Lung (tissue), 12 donors: ENCODE data around the gene ABHD17B. TPM values are rescaled to one million over a fixed set of nuclear protein-coding genes. Genes with fewer than 3 reads are reported as not detected.

Experiments
- ATAC-seq: fragments of 200-7000 bp; cut with Tn5 transposase; one replicate; pipeline ENCODE4 v1.9.1; 2020; ENCODE audit warnings: moderate number of reproducible peaks; ENCODE audit not compliant: insufficient read depth, low FRiP score
- DNase-seq, 3 donors: peaks; one replicate each; pipeline ENCODE4 v3.0.0-alpha.2; 2013 to 2017
- H3K27ac ChIP-seq, 2 donors: one replicate each; pipeline ENCODE4 v1.5.1; 2013; ENCODE audit warnings: mild to moderate bottlenecking in 2 of 2, moderate library complexity in 2 of 2, control low read depth in 1 of 2, inconsistent platforms in 1 of 2, low read depth in 1 of 2, low read length in 1 of 2
- H3K27me3 ChIP-seq, 3 donors: one replicate each; pipeline ENCODE4 v1.5.1; 2013; ENCODE audit warnings: low read length in 2 of 3; ENCODE audit not compliant: control insufficient read depth in 3 of 3, insufficient read depth in 3 of 3
- H3K36me3 ChIP-seq, 4 donors: one replicate each; pipeline ENCODE4 v1.5.1; 2013; ENCODE audit warnings: low read length in 4 of 4, mild to moderate bottlenecking in 1 of 4, moderate library complexity in 1 of 4; ENCODE audit not compliant: control insufficient read depth in 4 of 4, insufficient read depth in 4 of 4
- H3K4me1 ChIP-seq, 5 donors: one replicate each; pipeline ENCODE4 v1.5.1; 2013; ENCODE audit warnings: low read length in 5 of 5, mild to moderate bottlenecking in 2 of 5, moderate library complexity in 1 of 5; ENCODE audit not compliant: control insufficient read depth in 5 of 5, insufficient read depth in 5 of 5
- H3K4me3 ChIP-seq: one replicate; pipeline ENCODE4 v1.5.1; 2013; ENCODE audit warnings: mild to moderate bottlenecking, control low read depth, moderate library complexity
- H3K9ac ChIP-seq, 2 donors: one replicate each; pipeline ENCODE4 v1.5.1; 2013; ENCODE audit warnings: low read length in 2 of 2, control low read depth in 1 of 2; ENCODE audit not compliant: insufficient read depth in 1 of 2
- H3K9me3 ChIP-seq, 4 donors: one replicate each; pipeline ENCODE4 v1.5.1; 2013; ENCODE audit warnings: low read length in 3 of 4, mild to moderate bottlenecking in 1 of 4, moderate library complexity in 1 of 4; ENCODE audit not compliant: control insufficient read depth in 4 of 4, insufficient read depth in 3 of 4
- CTCF ChIP-seq: IDR thresholded peaks from 2 replicates; pipeline ENCODE4 v1.5.1; 2012; ENCODE audit warnings: mild to moderate bottlenecking; ENCODE audit errors: control extremely low read depth, extremely low read depth
- WGBS, 2 donors: extraction: QIAGEN DNeasy Blood & Tissue Kit; methylation state at CpG; one replicate each; pipeline ENCODE4 v1.1.7; 2013; 5-methylcytosine and 5-hydroxymethylcytosine counted together
- polyA plus RNA-seq, 2 donors: library from polyadenylated mRNA; stranded (reverse); fragments of 200-250 nt; gene quantifications; one replicate each; pipeline ENCODE4 v1.2.1, GENCODE V29; 2013
- total RNA-seq, 2 donors: library from RNA; depleted of rRNA in 1 of 2; stranded (reverse); fragments of >200 nt in 1 of 2; gene quantifications; one replicate each; pipeline ENCODE4 v1.2.1, GENCODE V29; 2014 to 2021
- donor health status: control.
- donor health status: control.
- donor health status: Bipolar disorder and iron deficiency.
- donor health status: healthy.
- donor health status: DM: yes; HTN: yes; CAD: no.

ABHD17B gene
- total and polyA plus RNA-seq, 4 donors, result 3.2 to 37.7 (median 13.8) TPM

DNA sequence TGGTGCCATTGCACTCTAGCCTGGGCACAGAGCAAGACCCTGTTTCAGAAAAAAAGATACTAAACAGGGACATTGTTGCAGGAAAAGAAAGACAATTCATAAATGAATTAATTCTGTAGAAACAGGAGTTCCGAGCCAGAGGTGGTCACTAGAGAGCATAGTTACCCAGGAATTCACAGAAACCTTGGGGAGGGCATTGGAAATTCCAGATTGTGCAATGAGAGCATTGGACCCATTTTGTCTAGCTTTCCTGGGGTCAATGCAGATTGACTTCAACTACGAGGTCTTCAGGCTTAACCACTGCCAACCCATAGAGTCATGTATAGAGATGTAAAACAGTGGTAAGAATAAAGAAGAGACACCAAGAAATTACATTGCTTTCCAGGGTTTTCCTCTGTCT lies 63.1 kb downstream of the ABHD17B start:
- Histone ChIP-seq H3K9me3 (peaks cover 0 to 3% (median 0%) of the 10 kb centered on the region in 4 donors), H3K4me1 (no peaks in the 10 kb centered on the region), H3K4me3 (no peak overlapping the region), H3K9ac (no peak overlapping the region), H3K36me3 (no peaks in the 10 kb centered on the region), H3K27me3 (no peaks in the 10 kb centered on the region), H3K27ac (no peak overlapping the region)
- WGBS, 2 donors, result 85 to 96% methylated on average over 2 of the region's 2 CpGs
- ATAC-seq (no peak), DNase-seq (no peak)
- no peak for TF ChIP-seq CTCF

DNA sequence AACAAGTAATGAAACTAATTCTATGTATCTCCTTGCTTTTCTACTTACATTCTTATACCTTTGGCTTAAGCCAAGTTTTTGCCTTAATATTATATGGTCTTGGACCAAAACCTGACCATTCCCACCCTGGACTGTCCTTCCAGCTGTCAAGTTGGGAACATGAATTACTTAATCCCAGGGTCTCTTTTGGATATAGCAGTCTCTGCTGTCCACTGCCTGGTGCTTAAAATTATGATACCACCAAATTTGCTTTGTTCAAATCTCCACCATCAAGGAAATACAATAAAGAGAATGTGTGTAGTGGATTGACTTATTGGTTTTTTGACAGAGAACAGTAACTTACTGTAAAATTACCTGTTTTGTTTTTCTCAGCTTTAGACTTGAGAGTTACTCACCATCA lies 66.2 kb downstream of the ABHD17B start:
- no peak for DNase-seq
- H3K4me3 ChIP-seq, result no peak overlapping the region
- no peak for ATAC-seq
- H3K4me1 ChIP-seq, result no peaks in the 10 kb centered on the region
- H3K36me3 ChIP-seq, result no peaks in the 10 kb centered on the region
- TF ChIP-seq CTCF, result no peak
- no peak overlapping the region for H3K27ac ChIP-seq
- no peaks in the 10 kb centered on the region for H3K9me3 ChIP-seq
- H3K9ac ChIP-seq, result no peak overlapping the region
- no peaks in the 10 kb centered on the region for H3K27me3 ChIP-seq

DNA sequence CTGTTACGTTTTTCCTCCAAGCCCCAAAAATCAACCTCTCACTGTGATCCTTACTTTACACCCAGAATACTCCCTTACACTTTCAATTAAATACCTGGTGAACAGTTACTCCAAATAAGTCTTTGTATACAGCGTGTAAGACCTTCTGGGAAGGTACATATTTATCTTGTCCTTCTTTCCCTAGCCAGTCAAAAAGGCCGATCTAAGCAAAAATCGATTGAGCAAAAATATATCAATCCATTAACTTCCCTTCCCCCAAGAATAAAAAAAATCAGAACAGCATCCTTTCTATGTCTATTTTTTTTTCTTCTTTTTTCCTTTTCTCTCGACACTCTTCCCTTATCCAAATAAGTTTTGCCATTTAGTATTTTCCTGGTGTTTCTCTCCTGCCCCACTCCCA lies 71.3 kb downstream of the ABHD17B start:
- H3K4me1 ChIP-seq, result no peaks in the 10 kb centered on the region
- H3K9ac ChIP-seq, result no peak overlapping the region
- H3K4me3 ChIP-seq, result no peak overlapping the region
- no peaks in the 10 kb centered on the region for H3K9me3 ChIP-seq
- 87 to 91% methylated on average over 5 of the region's 5 CpGs for WGBS, 2 donors
- H3K27me3 ChIP-seq, result no peaks in the 10 kb centered on the region
- no peaks in the 10 kb centered on the region for H3K36me3 ChIP-seq
- H3K27ac ChIP-seq, result no peak overlapping the region
- no peak for DNase-seq
- no peak for ATAC-seq
- no peak for TF ChIP-seq CTCF

DNA sequence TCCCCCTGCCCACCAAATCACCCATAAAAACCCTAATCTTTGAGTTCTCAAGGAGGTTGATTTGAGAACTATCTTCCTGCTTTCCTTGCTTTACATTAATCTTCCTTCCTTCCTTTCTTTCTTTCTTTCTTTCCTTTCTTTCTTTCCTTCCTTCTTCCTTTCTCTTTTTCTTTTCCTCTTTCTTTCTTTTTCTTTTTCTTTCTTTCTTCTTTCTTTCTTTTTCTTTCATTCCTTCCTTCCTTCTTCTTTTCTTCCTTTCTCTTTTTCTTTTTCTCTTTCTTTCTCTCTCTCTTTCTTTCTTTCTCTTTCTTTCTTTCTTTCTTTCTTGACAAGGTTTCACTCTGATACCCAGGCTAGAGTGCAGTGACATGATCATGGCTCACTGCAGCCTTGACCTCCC lies 75.4 kb downstream of the ABHD17B start:
- TF ChIP-seq CTCF, result no peak
- no peak overlapping the region for H3K9ac ChIP-seq
- peaks cover 0 to 5% (median 0%) of the 10 kb centered on the region in 4 donors for H3K9me3 ChIP-seq
- no peaks in the 10 kb centered on the region for H3K4me1 ChIP-seq
- H3K27me3 ChIP-seq, result no peaks in the 10 kb centered on the region
- DNase-seq (no peak), ATAC-seq (no peak)
- no peaks in the 10 kb centered on the region for H3K36me3 ChIP-seq
- H3K27ac ChIP-seq, result no peak overlapping the region
- H3K4me3 ChIP-seq, result no peak overlapping the region
